LNCAP (cell line): ENCODE measurements around the gene G3BP2.

ENCODE experiments used
- CTCF ChIP-seq: fragments of 450-650 bp; IDR thresholded peaks from 2 replicates; pipeline ENCODE4 v1.5.1; 2017; ENCODE audit warnings: mild to moderate bottlenecking

Gene G3BP2

DNA sequence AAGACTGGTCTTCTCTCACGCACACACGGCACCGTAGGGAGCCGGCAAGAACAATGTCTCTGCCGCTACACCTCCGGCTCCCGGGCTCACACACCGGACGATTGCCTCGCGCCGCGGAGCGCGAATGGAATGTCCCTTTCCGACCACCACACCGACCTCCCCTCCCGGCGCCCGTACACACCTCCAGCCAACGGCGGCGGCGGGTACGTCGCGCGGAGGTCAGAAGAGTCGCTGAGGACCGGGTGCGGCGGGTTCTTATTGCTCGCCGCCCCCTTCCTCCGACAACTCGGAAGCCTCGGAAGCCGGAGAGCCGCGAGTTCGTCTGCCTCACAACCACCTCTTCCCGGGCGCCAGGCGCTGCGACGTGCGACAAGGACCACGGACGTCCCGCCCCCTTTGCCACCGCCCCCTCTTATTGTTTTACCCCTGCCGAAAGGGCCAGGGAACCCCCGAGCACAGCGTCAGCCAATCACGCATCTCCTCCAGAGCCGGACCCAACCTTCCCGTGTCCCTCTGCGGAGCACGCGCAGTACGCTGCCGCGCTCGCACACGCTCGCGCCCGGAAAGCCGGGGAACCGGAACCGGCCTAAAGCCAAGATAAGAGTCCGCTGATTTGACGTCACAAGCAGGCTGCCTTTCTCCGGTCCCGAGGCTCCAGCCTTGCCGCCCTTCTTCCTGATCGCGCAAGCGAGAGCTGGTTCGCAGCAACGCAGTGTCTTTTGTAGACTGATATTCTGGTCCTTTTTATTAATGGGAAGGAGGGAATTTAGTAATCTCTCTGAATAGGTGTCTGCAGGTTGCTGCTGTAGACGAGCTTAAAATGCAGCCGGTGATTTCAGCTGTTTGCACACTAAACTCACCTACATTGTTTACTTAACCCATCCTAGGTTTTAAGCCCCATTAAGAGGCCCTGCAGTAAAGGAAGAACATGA lies at the start of gene G3BP2:
TSS of gene G3BP2 (minus strand) at position 385 of the 932 bp plus-strand sequence. CDS start 11,386 bp downstream, outside the sequence.
- TF ChIP-seq CTCF, result no peak

DNA sequence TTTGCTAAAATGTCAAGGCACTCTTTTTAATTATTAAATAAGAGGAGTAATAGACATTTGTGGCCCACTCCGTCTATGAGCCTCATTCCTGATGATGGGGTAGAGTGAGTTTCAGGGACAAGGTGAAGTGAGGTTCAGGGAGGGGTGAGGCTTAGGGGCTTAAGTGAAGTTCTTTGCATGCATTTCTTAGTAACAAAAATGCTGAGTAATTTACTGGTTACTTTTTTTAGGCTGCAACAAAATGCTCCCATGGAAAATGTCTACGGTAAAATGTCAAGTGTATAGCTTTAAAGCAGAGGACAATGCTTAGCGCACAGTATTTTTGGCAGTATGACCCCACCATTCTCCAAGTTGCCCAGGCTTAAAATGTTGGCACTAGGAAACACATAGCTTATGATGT lies 49.2 kb upstream of the G3BP2 start:
- no peak for TF ChIP-seq CTCF

GRCh38 chr4:75718529-75718928 lies 45.3 kb upstream of the G3BP2 start:
- no peak for TF ChIP-seq CTCF

GRCh38 chr4:75717408-75717807 lies 44.2 kb upstream of the G3BP2 start:
- TF ChIP-seq CTCF, result no peak

DNA sequence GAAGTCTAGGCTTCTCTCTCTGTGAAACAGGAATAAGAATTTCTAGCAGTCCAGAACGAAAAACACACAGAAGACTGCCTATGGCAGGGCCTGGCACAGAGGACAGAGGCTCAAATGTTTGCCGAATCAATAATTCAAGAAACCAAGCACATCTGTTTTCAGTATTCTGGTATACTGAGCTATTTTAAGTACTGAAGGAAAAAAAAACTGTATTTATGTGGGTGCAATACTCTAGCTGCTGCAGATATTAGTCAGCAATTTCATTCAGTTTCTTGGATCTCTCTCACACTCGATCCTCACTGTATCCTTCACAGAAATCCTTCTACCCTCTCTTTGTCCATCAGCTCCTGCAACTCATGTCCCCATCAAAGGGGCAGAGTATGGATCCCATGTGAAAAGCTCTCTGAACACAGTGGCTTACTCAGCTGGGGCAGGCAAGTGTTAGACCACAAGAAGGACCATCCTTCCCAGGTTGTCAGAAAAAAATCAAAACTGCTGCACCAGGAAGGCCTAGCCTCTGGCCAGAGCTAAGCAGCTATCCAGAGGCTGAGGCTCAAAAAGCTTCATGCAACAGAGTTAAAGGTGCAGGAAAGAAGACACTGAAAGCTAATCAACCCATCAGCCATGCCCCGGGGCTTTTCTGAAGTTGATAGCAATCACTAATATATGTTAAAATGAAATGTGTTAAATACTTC lies 42.0 kb upstream of the G3BP2 start:
- no peak for TF ChIP-seq CTCF

DNA sequence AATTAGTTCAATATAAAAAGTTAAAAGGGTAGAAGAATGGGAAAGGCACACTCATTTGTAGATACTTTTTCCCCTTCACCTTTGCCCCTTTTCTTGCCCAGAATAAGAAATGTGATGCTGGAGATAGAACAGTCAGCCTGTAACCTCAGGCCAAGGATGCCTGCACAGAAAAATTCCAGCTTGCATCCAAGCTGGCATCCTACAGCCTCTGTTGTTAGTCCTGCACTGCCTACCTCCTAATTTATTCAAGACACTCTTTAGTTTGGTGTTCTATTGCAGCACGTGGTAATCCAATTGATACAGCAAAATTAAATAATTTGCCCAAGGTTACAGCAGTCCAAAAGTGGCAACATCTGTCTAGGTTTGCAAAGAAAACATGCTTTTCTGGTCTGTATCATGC lies 41.5 kb upstream of the G3BP2 start:
- TF ChIP-seq CTCF, result no peak

- no peak for TF ChIP-seq CTCF
These were observed 40.8 kb upstream of the G3BP2 start for GRCh38 chr4:75714011-75714410.
